GM12878 (cell line): Measurements from ENCODE around the gene SLC37A1. TPM values are rescaled to one million over a fixed set of nuclear protein-coding genes. Genes with fewer than 3 reads are reported as not detected.

ENCODE experiments used
- ATAC-seq: fragments of 200-7000 bp; cut with Tn5 transposase; 3 replicates; pipeline ENCODE4 v1.9.1; 2020; ENCODE audit warnings: mild to moderate bottlenecking, moderate library complexity
- BruUV-seq: library from RNA; stranded (reverse); fragments of 400-500 nt; replicated peaks from 2 replicates; lab custom pipeline; 2021; lab: Mats Ljungman, UMichigan
- CTCF ChIA-PET: fragments of 300-600 bp; sonication (Branson Sonifier 250); formaldehyde crosslinking; extraction: SDS; loops from one replicate; lab custom pipeline; 2021; ENCODE audit warnings: inconsistent platforms; lab: Yijun Ruan, JAX
- POLR2A ChIA-PET: fragments of 350-600 bp; formaldehyde crosslinking; extraction: SDS; loops from one replicate; lab custom pipeline; 2021; ENCODE audit warnings: inconsistent platforms; lab: Charles Lee
- RAD21 ChIA-PET: fragments of 300-600 bp; sonication (Branson Sonifier 250); formaldehyde crosslinking; loops from one replicate; lab custom pipeline; 2023; ENCODE audit warnings: antibody characterized with exemption; ENCODE audit not compliant: unreplicated experiment; lab: Charles Lee
- SMC1A ChIA-PET: fragments of 300-600 bp; sonication (Branson Sonifier 250); formaldehyde crosslinking; loops from one replicate; lab custom pipeline; 2023; ENCODE audit not compliant: unreplicated experiment, uncharacterized antibody; lab: Charles Lee
- DNase-seq: peaks from one replicate; pipeline ENCODE4 v3.0.0-alpha.2; 2011; ENCODE audit warnings: low read depth, low spot score
- FAIRE-seq: peaks from 3 replicates; lab custom pipeline; 2011; peaks lifted over from hg19 to GRCh38; lab: Jason Lieb, UNC
- H2AFZ ChIP-seq: 2 replicates; pipeline ENCODE4 v1.6.0; 2011; ENCODE audit warnings: low read depth, low read length, control low read depth; ENCODE audit not compliant: control insufficient read depth
- H3K27ac ChIP-seq: 2 replicates; pipeline ENCODE4 v1.5.1; 2011; ENCODE audit warnings: control low read depth; ENCODE audit not compliant: control insufficient read depth, insufficient read depth
- H3K27me3 ChIP-seq, 2 experiments: replicated peaks in 1 of 2; 2 replicates each; pipeline versions ENCODE4 v1.6.0 to v1.6.1; 2011; ENCODE audit warnings: low read length in 1 of 2; ENCODE audit not compliant: control insufficient read depth in 2 of 2, insufficient read depth in 2 of 2
- H3K36me3 ChIP-seq, 2 experiments: 2 replicates each; pipeline ENCODE4 v1.5.1; 2011; ENCODE audit warnings: low read length in 1 of 2; ENCODE audit not compliant: control insufficient read depth in 2 of 2, insufficient read depth in 2 of 2
- H3K4me1 ChIP-seq: 2 replicates; pipeline ENCODE4 v1.6.1; 2011; ENCODE audit warnings: mild to moderate bottlenecking, low read length, moderate library complexity, mixed read lengths; ENCODE audit not compliant: control insufficient read depth, insufficient read depth
- H3K4me2 ChIP-seq: 2 replicates; pipeline ENCODE4 v1.6.0; 2011; ENCODE audit warnings: control low read depth; ENCODE audit not compliant: control insufficient read depth, insufficient read depth
- H3K4me3 ChIP-seq: fragments of 200-600 bp; sonication (generic); 2 replicates; pipeline ENCODE4 v1.5.1; 2016
- H3K79me2 ChIP-seq: 2 replicates; pipeline ENCODE4 v1.6.0; 2011; ENCODE audit warnings: low read length; ENCODE audit not compliant: control insufficient read depth, insufficient read depth
- H3K9ac ChIP-seq: 2 replicates; pipeline ENCODE4 v1.8.0; 2011; ENCODE audit warnings: low read length, control low read depth, mixed read lengths; ENCODE audit not compliant: control insufficient read depth, insufficient read depth
- H3K9me3 ChIP-seq: replicated peaks from 3 replicates; pipeline ENCODE4 v1.5.1; 2011; ENCODE audit warnings: mild to moderate bottlenecking, low read length; ENCODE audit not compliant: control insufficient read depth, insufficient read depth
- H4K20me1 ChIP-seq: 2 replicates; pipeline ENCODE4 v1.6.0; 2011; ENCODE audit not compliant: control insufficient read depth, insufficient read depth
- FOS ChIP-seq: IDR thresholded peaks from 3 replicates; pipeline ENCODE4 v1.6.1; 2011; ENCODE audit warnings: borderline replicate concordance; ENCODE audit not compliant: insufficient read length; ENCODE audit errors: extremely low read depth
- HDGF ChIP-seq: fragments of 450-650 bp; IDR thresholded peaks from 2 replicates; pipeline ENCODE4 v1.6.1; 2016; ENCODE audit warnings: antibody characterized with exemption
- KAT2A ChIP-seq: conservative IDR thresholded peaks from 2 replicates; pipeline ENCODE4 v1.6.1; 2011; ENCODE audit warnings: low read depth, low read length; ENCODE audit not compliant: control insufficient read depth
- RAD21 ChIP-seq: IDR thresholded peaks from 2 replicates; pipeline ENCODE4 v1.6.1; 2011; ENCODE audit warnings: mild to moderate bottlenecking, low read depth, low read length, moderate library complexity; ENCODE audit not compliant: insufficient read depth
- TBL1XR1 ChIP-seq: IDR thresholded peaks from 2 replicates; pipeline ENCODE4 v1.6.1; 2012; ENCODE audit warnings: low read depth, low read length, improper control_type of control experiment
- WGBS: methylation state at CpG from one replicate; pipeline ENCODE4 v1.1.6; 2016; ENCODE audit warnings: low lambda C conversion rate; ENCODE audit not compliant: insufficient replicate concordance, insufficient coverage; ENCODE audit errors: missing lambda C conversion rate; 5-methylcytosine and 5-hydroxymethylcytosine counted together
- in situ Hi-C: fragments of 300-500 bp; cut with MboI; formaldehyde crosslinking; loops from 9 replicates; pipeline ENCODE4 v1.14.3; 2018; ENCODE audit warnings: mixed read lengths
- intact Hi-C: fragments of 100-400 bp; cut with micrococcal nuclease; formaldehyde crosslinking; loops from one replicate; pipeline ENCODE4 v1.14.2; 2022; ENCODE audit not compliant: unreplicated experiment
- polyA plus RNA-seq, 11 experiments: library from polyadenylated mRNA; depleted of rRNA in 4 of 11; unstranded in 6 of 11; stranded (reverse) in 5 of 11; fragments of >200 nt; fragmentation: Nextera tagmentation in 4 of 11; fragmentation: Illumina TruSeq in 1 of 11; extraction: Ambion mirVana in 4 of 11; extraction: Trizol in 1 of 11; gene quantifications; 1 replicate in 1 of 11; 2 replicates in 10 of 11; pipeline versions ENCODE4 v1.2.1 to v1.2.3, GENCODE V29; 2011 to 2016; ENCODE audit warnings: inconsistent platforms in 2 of 11, missing spikeins in 2 of 11, low read depth in 1 of 11
- total RNA-seq, 4 experiments: library from RNA; depleted of rRNA in 3 of 4; stranded (reverse); fragments of >200 nt in 3 of 4; fragmentation: Illumina TruSeq in 1 of 4; extraction: Trizol in 1 of 4; gene quantifications; 2 replicates each; pipeline versions ENCODE4 v1.2.1 to v1.2.3, GENCODE V29; 2013 to 2021

Gene SLC37A1
- total and polyA plus RNA-seq, 10 of the 15 experiments (the other 5 are each of a cell fraction or from before 2014, with no cell fraction given), result 1.1 to 35.5 (median 24.4) TPM

GRCh38 chr21:42486531-42486930, 27.1 kb upstream of the SLC37A1 start:
- ATAC-seq, result no peak
- H3K27me3 ChIP-seq, result no peaks in the 10 kb centered on the region; a peak in 1 of 4 replicates
- no peak overlapping the region for H3K27ac ChIP-seq
- H3K4me2 ChIP-seq, result no peak overlapping the region
- 45% methylated on average over 5 of the region's 5 CpGs for WGBS
- H2AFZ ChIP-seq, result no peak overlapping the region
- no peaks in the 10 kb centered on the region for H3K36me3 ChIP-seq
- H3K4me1 ChIP-seq, result peaks cover 5% of the 10 kb centered on the region; the same call in 1 of the 2 replicates
- H4K20me1 ChIP-seq, result no peaks in the 10 kb centered on the region
- H3K4me3 ChIP-seq, result no peak overlapping the region
- TF ChIP-seq RAD21, result no peak
- no peak for TF ChIP-seq TBL1XR1
- CTCF ChIA-PET, result interaction anchor here (1.5 kb wide), 1 partner anchor 50 kb away, joined by 6 read pairs; no protein-coding TSS in a partner anchor
- POLR2A ChIA-PET, result no interaction called here
- SMC1A ChIA-PET, result interaction anchor here (0.9 to 2.4 kb wide), 2 partner anchors 9 to 22 kb away, joined by 3 to 15 read pairs; no protein-coding TSS in a partner anchor
- BruUV-seq, result no TSS peak
- H3K9me3 ChIP-seq, result no peaks in the 10 kb centered on the region; the same call in 2 of the 3 replicates
- H3K9ac ChIP-seq, result no peak overlapping the region
- in situ Hi-C loops (no loop called here), intact Hi-C loops (no loop called here)
- no peaks in the 10 kb centered on the region for H3K79me2 ChIP-seq
- DNase-seq, result no peak
- RAD21 ChIA-PET, result interaction anchor here (1.5 kb wide), 1 partner anchor 8 kb away, joined by 5 read pairs; no protein-coding TSS in a partner anchor
- FAIRE-seq, result no peak

- no TSS peak for BruUV-seq
- CTCF ChIA-PET, result no interaction called here
- WGBS, result 47% methylated on average over 2 of the region's 2 CpGs
Measured at GRCh38 chr21:42489006-42489563, 24.6 kb upstream of the SLC37A1 start.

More at GRCh38 chr21:42489006-42489563, 24.6 kb upstream of the SLC37A1 start:
- Histone ChIP-seq H3K27ac (no peak overlapping the region), H3K36me3 (no peaks in the 10 kb centered on the region), H3K4me1 (peaks cover 5% of the 10 kb centered on the region; the same call in 1 of the 2 replicates), H3K27me3 (no peaks in the 10 kb centered on the region; a peak in 1 of 4 replicates), H2AFZ (no peak overlapping the region), H3K4me3 (no peak overlapping the region), H3K9me3 (no peaks in the 10 kb centered on the region; the same call in 2 of the 3 replicates), H3K4me2 (no peak overlapping the region)
- ChIA-PET SMC1A (no interaction called here), POLR2A (no interaction called here)
- in situ Hi-C loops, result no loop called here
- no peak for ATAC-seq
- no peak for FAIRE-seq
- intact Hi-C loops, result no loop called here
- TF ChIP-seq FOS (no peak), KAT2A (no peak), HDGF (peak; percentile 37; the same call in 1 of the 2 replicates)
- TF ChIP-seq, all 136 proteins: peak for 1
- RAD21 ChIA-PET, result interaction anchor here (3.1 kb wide), 1 partner anchor 22 kb away, joined by 9 read pairs; no protein-coding TSS in a partner anchor
- no peak for DNase-seq
- no peak overlapping the region for H3K9ac ChIP-seq
- no peaks in the 10 kb centered on the region for H4K20me1 ChIP-seq
- no peaks in the 10 kb centered on the region for H3K79me2 ChIP-seq
